Caco-2 (cell line): ENCODE data around the gene LRRC30. TPM values are rescaled to one million over a fixed set of nuclear protein-coding genes. Genes with fewer than 3 reads are reported as not detected.

Experiments
- BruUV-seq: library from RNA; stranded (reverse); fragments of 400-500 nt; replicated peaks from 2 replicates; lab custom pipeline; 2021; lab: Mats Ljungman, UMichigan
- CTCF ChIA-PET: fragments of 300-600 bp; sonication (Branson Sonifier 250); formaldehyde crosslinking; loops from one replicate; lab custom pipeline; 2022; ENCODE audit warnings: antibody characterized with exemption; lab: Charles Lee
- POLR2A ChIA-PET: fragments of 300-600 bp; sonication (Branson Sonifier 250); formaldehyde crosslinking; loops from one replicate; lab custom pipeline; 2022; ENCODE audit warnings: antibody characterized with exemption; lab: Charles Lee
- DNase-seq, 2 experiments: peaks; one replicate each; pipeline versions ENCODE4 v3.0.0 to v3.0.0-alpha.2; 2020 to 2022
- H3K27me3 ChIP-seq: replicated peaks from 2 replicates; pipeline ENCODE4 v1.6.0; 2011; ENCODE audit warnings: low read length; ENCODE audit not compliant: control insufficient read depth, insufficient read depth
- H3K36me3 ChIP-seq: 2 replicates; pipeline ENCODE4 v1.5.1; 2011; ENCODE audit warnings: low read length; ENCODE audit not compliant: control insufficient read depth, insufficient read depth
- H3K4me1 ChIP-seq: fragments of 250-450 bp; sonication (Bioruptor Pico); 2 replicates; pipeline ENCODE4 v1.5.1; 2020; ENCODE audit warnings: mild to moderate bottlenecking
- H3K4me3 ChIP-seq: 2 replicates; pipeline ENCODE4 v1.5.1; 2011; ENCODE audit warnings: low read depth, mild to moderate bottlenecking, control low read depth, low read length
- H3K9me3 ChIP-seq: fragments of 250-450 bp; sonication (Bioruptor Pico); 2 replicates; pipeline ENCODE4 v1.5.1; 2020; ENCODE audit warnings: mild to moderate bottlenecking, moderate library complexity
- H3K27ac Mint-ChIP-seq: one replicate; pipeline ENCODE4 v1.8.0; 2022; ENCODE audit warnings: mixed read lengths; ENCODE audit not compliant: unreplicated experiment
- H3K27me3 Mint-ChIP-seq: one replicate; pipeline ENCODE4 v1.8.0; 2022; ENCODE audit warnings: mixed read lengths; ENCODE audit not compliant: insufficient read depth, unreplicated experiment
- H3K36me3 Mint-ChIP-seq: one replicate; pipeline ENCODE4 v1.8.0; 2022; ENCODE audit warnings: mild to moderate bottlenecking, mixed read lengths; ENCODE audit not compliant: insufficient read depth, unreplicated experiment
- H3K4me1 Mint-ChIP-seq: one replicate; pipeline ENCODE4 v1.8.0; 2022; ENCODE audit warnings: low read depth, mixed read lengths; ENCODE audit not compliant: unreplicated experiment
- H3K4me3 Mint-ChIP-seq: one replicate; pipeline ENCODE4 v1.8.0; 2022; ENCODE audit warnings: mild to moderate bottlenecking, moderate library complexity, mixed read lengths; ENCODE audit not compliant: unreplicated experiment
- H3K9me3 Mint-ChIP-seq: one replicate; pipeline ENCODE4 v1.8.0; 2022; ENCODE audit warnings: mixed read lengths; ENCODE audit not compliant: unreplicated experiment
- intact Hi-C: fragments of 100-400 bp; cut with micrococcal nuclease; formaldehyde crosslinking; loops from one replicate; pipeline ENCODE4 v1.10.0; 2022; ENCODE audit not compliant: unreplicated experiment
- total RNA-seq: library from RNA; stranded (reverse); gene quantifications from 2 replicates; pipeline ENCODE4 v1.2.3, GENCODE V29; 2022
- TF ChIP-seq, protein P1 (sequence below), 2 experiments: fragments of 200-600 bp in 1 of 2; IDR thresholded peaks; 1 replicate in 1 of 2; 2 replicates in 1 of 2; pipeline versions ENCODE4 v1.5.1 to v1.8.0; 2011 to 2022; ENCODE audit warnings: antibody characterized with exemption in 1 of 2, control low read depth in 1 of 2, inconsistent platforms in 1 of 2, low read depth in 1 of 2, low read length in 1 of 2, mild to moderate bottlenecking in 1 of 2, moderate library complexity in 1 of 2; ENCODE audit not compliant: insufficient read depth in 1 of 2, severe bottlenecking in 1 of 2, unreplicated experiment in 1 of 2

The LRRC30 gene
- total RNA-seq, 1 experiment from 2014 or later = not detected

DNA sequence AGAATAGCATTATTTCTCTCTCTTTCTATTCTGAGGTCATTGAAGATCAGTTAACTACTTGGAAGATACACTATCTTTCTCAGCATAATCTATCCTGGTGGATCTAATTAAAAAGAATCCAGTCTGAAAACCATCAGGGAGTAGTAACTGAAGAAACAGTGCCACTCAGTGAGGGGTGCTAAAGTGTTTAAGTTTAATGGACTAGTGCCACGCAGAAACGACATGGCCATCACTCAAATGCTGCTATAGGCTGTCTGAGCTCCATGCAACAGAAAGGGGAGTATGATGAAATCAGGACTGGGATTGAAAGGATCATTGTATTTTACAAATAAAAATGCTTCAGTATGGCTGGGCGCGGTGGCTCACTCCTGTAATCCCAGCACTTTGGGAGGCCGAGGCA, 23.3 kb downstream of the LRRC30 start:
- H3K4me1 Mint-ChIP-seq = no peaks in the 10 kb centered on the region
- Histone ChIP-seq H3K9me3 (no peaks in the 10 kb centered on the region), H3K27me3 (no peaks in the 10 kb centered on the region), H3K4me3 (no peak overlapping the region), H3K4me1 (no peaks in the 10 kb centered on the region), H3K36me3 (no peaks in the 10 kb centered on the region)
- H3K9me3 Mint-ChIP-seq = no peaks in the 10 kb centered on the region
- TF ChIP-seq, protein P1, sequence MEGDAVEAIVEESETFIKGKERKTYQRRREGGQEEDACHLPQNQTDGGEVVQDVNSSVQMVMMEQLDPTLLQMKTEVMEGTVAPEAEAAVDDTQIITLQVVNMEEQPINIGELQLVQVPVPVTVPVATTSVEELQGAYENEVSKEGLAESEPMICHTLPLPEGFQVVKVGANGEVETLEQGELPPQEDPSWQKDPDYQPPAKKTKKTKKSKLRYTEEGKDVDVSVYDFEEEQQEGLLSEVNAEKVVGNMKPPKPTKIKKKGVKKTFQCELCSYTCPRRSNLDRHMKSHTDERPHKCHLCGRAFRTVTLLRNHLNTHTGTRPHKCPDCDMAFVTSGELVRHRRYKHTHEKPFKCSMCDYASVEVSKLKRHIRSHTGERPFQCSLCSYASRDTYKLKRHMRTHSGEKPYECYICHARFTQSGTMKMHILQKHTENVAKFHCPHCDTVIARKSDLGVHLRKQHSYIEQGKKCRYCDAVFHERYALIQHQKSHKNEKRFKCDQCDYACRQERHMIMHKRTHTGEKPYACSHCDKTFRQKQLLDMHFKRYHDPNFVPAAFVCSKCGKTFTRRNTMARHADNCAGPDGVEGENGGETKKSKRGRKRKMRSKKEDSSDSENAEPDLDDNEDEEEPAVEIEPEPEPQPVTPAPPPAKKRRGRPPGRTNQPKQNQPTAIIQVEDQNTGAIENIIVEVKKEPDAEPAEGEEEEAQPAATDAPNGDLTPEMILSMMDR (IDR thresholded peaks at IDR 0.05; ENCODE audit: insufficient read depth in 1 of 2, low read depth in 1 of 2, low read length in 1 of 2, severe bottlenecking in 1 of 2, unreplicated experiment in 1 of 2) = no peak
- peaks cover 2% of the 10 kb centered on the region for H3K27me3 Mint-ChIP-seq
- ChIA-PET POLR2A (no interaction called here), CTCF (no interaction called here)
- BruUV-seq = no TSS peak
- no peak overlapping the region for H3K4me3 Mint-ChIP-seq
- DNase-seq = no peak
- no peaks in the 10 kb centered on the region for H3K36me3 Mint-ChIP-seq
- no peak overlapping the region for H3K27ac Mint-ChIP-seq
- intact Hi-C loops = no loop called here

DNA sequence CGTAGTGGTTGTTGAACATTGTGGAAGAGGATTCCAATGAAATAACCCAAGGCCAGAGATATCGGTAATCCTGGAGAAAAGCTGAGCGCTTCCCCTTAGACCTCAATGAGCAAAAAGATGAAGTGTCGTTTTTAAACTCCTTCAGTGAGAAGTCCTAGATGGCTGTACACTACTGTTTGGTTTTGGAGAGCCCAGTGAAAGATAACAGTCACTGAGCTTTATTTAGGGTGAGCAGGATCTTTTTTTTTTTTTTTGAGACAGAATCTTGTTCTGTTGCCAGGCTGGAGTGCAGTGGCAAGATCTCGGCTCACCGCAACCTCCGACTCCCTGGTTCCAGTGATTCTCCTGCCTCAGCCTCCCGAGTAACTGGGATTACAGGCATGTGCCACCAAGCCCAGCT, 24.2 kb downstream of the LRRC30 start:
- Mint-ChIP-seq H3K27ac (no peak overlapping the region), H3K27me3 (peaks cover 2% of the 10 kb centered on the region), H3K4me1 (no peaks in the 10 kb centered on the region), H3K9me3 (no peaks in the 10 kb centered on the region), H3K36me3 (no peaks in the 10 kb centered on the region), H3K4me3 (no peak overlapping the region)
- H3K27me3 ChIP-seq = no peaks in the 10 kb centered on the region
- H3K4me3 ChIP-seq = no peak overlapping the region
- intact Hi-C loops = no loop called here
- ChIA-PET POLR2A (no interaction called here), CTCF (interaction anchor here (0.7 kb wide), 1 partner anchor 197 kb away, joined by 3 read pairs; no protein-coding TSS in a partner anchor)
- no TSS peak for BruUV-seq
- H3K9me3 ChIP-seq = no peaks in the 10 kb centered on the region
- no peak for DNase-seq
- TF ChIP-seq, protein P1 (IDR thresholded peaks at IDR 0.05; ENCODE audit: insufficient read depth in 1 of 2, low read depth in 1 of 2, low read length in 1 of 2, severe bottlenecking in 1 of 2, unreplicated experiment in 1 of 2) = no peak
- no peaks in the 10 kb centered on the region for H3K36me3 ChIP-seq
- no peaks in the 10 kb centered on the region for H3K4me1 ChIP-seq

DNA sequence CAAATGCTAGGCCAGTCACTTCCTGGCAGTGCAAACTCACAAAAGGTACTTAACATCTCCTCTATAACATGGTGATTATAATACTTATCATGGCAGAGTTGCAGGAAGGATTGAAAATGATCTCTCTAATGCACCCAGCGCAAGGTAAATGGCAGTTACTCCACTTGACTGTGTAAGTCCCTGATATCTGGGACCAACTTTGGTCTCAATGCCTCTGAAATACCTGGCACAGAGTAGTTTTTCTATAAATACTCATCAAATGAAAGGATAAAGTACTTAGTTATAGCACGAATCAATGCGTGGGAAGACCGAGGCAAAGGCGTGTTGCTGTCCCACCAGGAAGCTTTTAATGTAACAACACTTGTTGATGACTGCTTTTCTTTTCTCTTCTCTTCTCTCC, 24.8 kb downstream of the LRRC30 start:
- intact Hi-C loops = no loop called here
- H3K36me3 ChIP-seq = no peaks in the 10 kb centered on the region
- Mint-ChIP-seq H3K27me3 (peaks cover 2% of the 10 kb centered on the region), H3K4me1 (no peaks in the 10 kb centered on the region), H3K36me3 (no peaks in the 10 kb centered on the region), H3K27ac (no peak overlapping the region), H3K9me3 (no peaks in the 10 kb centered on the region), H3K4me3 (no peak overlapping the region)
- TF ChIP-seq, protein P1 (IDR thresholded peaks at IDR 0.05; ENCODE audit: insufficient read depth in 1 of 2, low read depth in 1 of 2, low read length in 1 of 2, severe bottlenecking in 1 of 2, unreplicated experiment in 1 of 2) = no peak
- no peaks in the 10 kb centered on the region for H3K4me1 ChIP-seq
- no peak overlapping the region for H3K4me3 ChIP-seq
- no peaks in the 10 kb centered on the region for H3K27me3 ChIP-seq
- BruUV-seq = no TSS peak
- CTCF ChIA-PET = no interaction called here
- POLR2A ChIA-PET = no interaction called here
- H3K9me3 ChIP-seq = no peaks in the 10 kb centered on the region
- no peak for DNase-seq
